GM19324 (cell line): ENCODE data around the gene FANCM.

Source experiments
- ATAC-seq: cut with Tn5 transposase; IDR thresholded peaks from one replicate; pipeline ENCODE4 v1.9.1; 2021; ENCODE audit warnings: mild to moderate bottlenecking, moderate library complexity; ENCODE audit not compliant: unreplicated experiment, low FRiP score

FANCM gene

DNA sequence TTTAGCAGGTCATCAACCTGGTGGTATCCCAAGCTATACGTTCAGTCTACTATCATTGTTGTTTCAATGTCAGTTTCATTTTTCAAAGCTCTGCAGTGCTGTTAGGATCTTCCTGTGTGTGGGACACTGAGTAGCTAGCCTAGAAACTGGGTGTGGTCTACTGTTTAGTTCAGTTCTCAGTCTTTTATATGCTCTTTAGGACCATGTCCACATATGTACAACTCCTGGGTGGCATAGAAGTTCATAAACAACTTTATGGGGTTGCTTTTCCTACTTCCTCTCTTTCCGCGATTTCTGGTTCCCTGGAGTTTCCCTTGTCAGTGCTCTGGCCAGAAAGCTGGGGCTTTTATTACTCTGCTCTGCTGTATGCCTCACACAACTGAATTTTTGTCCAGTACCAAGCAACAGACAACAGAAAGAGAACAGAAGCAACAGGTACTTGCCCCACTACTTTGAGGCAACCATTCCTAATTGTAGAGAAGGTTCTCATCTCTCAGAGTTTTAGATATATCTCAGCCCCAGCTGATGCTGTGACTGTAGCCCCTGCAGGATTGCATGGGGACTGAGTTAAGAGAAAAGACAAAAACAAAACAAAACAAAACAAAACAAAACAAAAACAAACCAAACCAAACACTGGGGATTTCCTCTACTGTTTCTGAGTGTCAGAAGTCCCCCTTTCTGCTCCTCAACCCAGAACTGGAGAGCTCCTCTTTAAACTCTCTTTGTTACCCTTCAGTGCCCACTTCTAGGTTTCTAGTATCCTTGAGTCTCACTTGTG is 86.9 kb downstream of the FANCM start:
- no peak for ATAC-seq

DNA sequence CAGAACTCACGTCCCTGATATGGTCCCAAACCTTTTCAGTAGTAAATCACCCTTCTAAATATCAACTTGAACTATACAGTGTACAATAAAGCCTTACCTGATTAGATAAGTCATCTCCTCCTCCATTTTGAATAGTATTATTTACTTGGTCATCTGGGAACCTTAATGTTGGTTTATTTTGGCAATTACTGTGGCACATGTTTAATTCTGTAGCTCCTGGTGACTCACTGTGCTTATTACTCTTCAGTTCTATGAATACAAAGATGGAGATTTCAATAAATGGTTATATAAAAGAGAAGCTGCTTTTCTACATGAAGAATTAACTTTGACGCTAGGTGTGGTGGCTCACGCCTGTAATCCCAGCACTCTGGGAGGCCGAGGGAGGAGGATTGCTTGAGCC is 91.8 kb downstream of the FANCM start:
- ATAC-seq, result no peak

DNA sequence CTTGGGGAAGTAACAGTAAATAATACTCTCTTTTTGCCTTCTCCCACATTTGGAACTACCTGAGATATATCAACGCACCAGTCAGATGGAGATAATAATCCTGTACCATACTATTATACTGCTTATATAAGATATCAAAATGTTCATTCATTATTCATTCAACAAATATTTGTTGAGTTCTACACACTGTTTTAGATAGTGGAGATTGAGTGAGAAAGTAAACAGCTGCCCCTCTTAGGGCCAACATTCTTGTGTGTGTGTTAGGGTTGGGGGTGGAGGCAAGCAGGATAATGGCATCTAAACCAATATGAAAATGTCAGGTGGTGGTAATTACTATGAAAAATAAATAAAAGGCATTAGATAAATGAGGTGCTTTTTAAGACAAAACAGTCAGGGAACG is 103.3 kb downstream of the FANCM start:
- ATAC-seq, result no peak

DNA sequence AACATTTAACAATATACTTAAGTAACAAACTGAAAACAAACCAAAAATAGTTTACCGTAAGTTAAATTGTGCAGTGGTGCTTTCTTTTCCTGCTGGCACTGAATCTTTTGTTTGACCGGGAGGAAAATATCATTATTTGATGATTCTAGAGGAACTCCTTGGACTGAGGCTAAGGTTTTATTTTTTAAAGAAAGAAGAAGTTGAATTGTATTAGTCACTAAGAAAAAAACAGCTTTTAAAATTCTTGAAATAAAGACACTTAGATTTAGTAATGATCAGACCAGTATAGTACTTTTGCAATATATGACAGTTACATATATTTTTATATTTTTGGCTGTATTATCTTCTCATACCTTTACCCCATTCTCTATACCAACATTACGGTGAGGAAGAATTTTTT is 107.0 kb downstream of the FANCM start:
- no peak for ATAC-seq

DNA sequence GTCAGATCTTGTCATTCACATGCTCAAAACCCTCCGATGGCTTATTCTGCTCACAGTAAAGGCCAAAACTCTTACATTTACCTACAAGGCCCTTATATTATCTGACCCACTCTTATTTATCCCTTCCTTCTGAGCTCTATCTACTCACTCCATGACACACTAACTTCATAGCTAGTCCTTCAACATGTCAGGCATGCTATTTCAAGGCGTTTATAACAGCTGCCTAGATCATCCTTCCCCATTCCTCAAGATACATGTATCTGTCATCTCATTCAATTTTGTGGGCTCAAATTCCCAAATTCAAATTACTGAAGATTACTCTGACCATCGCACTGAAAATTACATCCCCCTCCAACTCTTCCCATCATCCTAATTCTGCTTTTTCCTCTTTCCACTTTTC is 110.4 kb downstream of the FANCM start:
- ATAC-seq, result no peak

DNA sequence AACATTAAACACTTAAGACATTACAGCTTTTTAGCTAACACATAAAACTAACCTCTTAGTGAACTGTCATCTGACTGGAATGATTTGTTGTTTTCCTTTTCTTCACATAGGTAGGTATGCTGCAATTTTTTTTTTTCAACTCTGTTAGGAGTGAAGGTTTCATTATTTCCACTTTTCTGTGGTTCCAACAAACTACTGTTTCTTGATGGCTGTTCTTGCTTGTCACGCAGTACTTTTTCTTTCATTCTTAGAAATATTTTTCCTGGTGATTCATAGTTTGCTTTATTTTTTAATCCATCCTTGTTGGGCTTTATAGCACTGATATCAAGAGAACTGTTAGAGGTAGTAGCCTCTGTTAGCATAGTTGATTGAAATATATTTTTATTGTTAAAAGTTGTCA is 111.0 kb downstream of the FANCM start:
- ATAC-seq, result no peak

DNA sequence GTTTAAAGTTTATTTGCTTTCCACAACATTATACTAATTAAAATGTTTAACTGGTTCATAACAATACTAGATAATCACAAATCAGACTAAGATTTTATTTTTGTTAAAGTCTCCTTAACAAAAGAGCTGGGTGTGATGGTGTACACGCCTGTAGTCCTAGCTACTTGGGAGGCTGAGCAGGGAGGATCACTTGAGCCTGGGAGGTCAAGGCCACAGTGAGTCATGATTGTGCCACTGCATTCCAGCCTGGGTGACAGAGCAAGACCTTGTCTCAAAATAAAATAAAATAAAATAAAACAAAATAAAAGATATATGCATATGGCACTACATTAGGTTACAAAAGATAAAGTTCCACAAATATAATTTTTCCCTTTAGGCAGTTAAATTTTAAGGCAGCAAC is 111.7 kb downstream of the FANCM start:
- no peak for ATAC-seq

DNA sequence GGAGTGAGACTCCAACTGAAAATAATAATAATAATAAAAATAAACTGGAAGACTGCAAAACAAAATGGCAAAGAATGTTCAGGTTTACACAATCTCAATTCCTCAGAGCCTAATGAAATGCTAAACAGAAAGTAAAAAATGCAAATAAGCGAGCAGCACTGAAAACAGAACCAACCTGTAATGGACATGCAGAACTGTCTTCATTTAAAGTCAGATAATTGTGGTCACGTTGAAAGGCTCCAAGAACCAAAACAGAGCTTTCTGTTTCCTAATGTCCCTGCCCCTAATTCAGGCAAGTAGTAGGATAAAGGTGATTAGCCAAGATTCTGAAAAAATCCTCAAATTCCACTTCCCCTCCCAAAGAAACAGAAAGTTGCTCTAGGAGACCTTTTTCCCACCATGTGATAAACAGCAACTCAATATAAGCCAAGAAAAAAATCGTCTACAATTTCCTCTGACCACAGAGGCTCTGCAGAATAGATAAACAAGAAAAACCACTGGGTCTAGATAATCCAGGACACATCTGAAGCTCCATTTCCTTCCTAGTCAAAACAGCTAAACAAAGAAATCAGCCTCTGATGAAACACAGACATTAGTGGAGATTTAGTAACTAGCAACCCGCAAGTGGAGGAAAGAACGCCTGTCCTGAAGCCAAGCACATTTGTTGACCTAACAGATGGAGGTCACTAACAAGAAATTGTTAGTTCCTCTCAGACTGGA is 114.3 kb downstream of the FANCM start:
- ATAC-seq, result peak; percentile 22
